HCT116 (cell line): ENCODE data around the gene MEDAG. TPM values are rescaled to one million over a fixed set of nuclear protein-coding genes. Genes with fewer than 3 reads are reported as not detected.

ENCODE experiments used
- ATAC-seq: fragments of 200-7000 bp; cut with Tn5 transposase; 2 replicates; pipeline ENCODE4 v1.9.1; 2020; ENCODE audit warnings: mild to moderate bottlenecking, moderate library complexity
- BruUV-seq: library from RNA; stranded (reverse); fragments of 400-500 nt; replicated peaks from 2 replicates; lab custom pipeline; 2021; lab: Mats Ljungman, UMichigan
- CTCF ChIA-PET: fragments of 300-600 bp; sonication (Branson Sonifier 250); formaldehyde crosslinking; loops from one replicate; lab custom pipeline; 2021; ENCODE audit warnings: antibody characterized with exemption; lab: Charles Lee
- POLR2A ChIA-PET: fragments of 300-600, 350-600 bp; sonication (Branson Sonifier 250); formaldehyde crosslinking; loops from one replicate; lab custom pipeline; 2021; ENCODE audit warnings: antibody characterized with exemption; lab: Charles Lee
- RAD21 ChIA-PET, 2 experiments: fragments of 300-600 bp; sonication (Branson Sonifier 250); formaldehyde crosslinking; loops; one replicate each; lab custom pipeline; 2023; ENCODE audit warnings: low total read pairs in 2 of 2; ENCODE audit not compliant: uncharacterized antibody in 2 of 2, unreplicated experiment in 2 of 2, low non-redundant PET in 1 of 2; lab: Charles Lee
- DNase-seq: peaks from one replicate; pipeline ENCODE4 v3.0.0-alpha.2; 2010; ENCODE audit warnings: low read depth, low spot score
- H2AFZ ChIP-seq: fragments of 200-600 bp; shearing (Covaris generic), sonication (generic); 2 replicates; pipeline ENCODE4 v1.6.1; 2017; ENCODE audit warnings: low read depth, mixed run types, mixed read lengths, antibody characterized with exemption, low read length; ENCODE audit not compliant: poor library complexity, severe bottlenecking
- H3K27ac ChIP-seq: 2 replicates; pipeline ENCODE4 v1.5.1; 2012; ENCODE audit warnings: low read depth, low read length
- H3K27me3 ChIP-seq: fragments of 200-600 bp; sonication (generic); 2 replicates; pipeline ENCODE4 v1.6.1; 2016; ENCODE audit warnings: mixed run types, low read length, mixed read lengths; ENCODE audit not compliant: insufficient read depth
- H3K36me3 ChIP-seq, 2 experiments: fragments of 200-500 bp in 1 of 2; fragments of 200-600 bp in 1 of 2; sonication (Bioruptor generic) in 1 of 2; sonication (generic) in 1 of 2; 2 replicates each; pipeline versions ENCODE4 v1.5.1 to v1.6.1; 2014 to 2016; ENCODE audit warnings: low read length in 2 of 2, inconsistent platforms in 1 of 2, mixed read lengths in 1 of 2, mixed run types in 1 of 2; ENCODE audit not compliant: insufficient read depth in 2 of 2, control insufficient read depth in 1 of 2
- H3K4me1 ChIP-seq, 2 experiments: fragments of 200-600 bp in 1 of 2; sonication (generic) in 1 of 2; 2 replicates each; pipeline versions ENCODE4 v1.5.1 to v1.6.1; 2012 to 2017; ENCODE audit warnings: low read length in 2 of 2, inconsistent platforms in 1 of 2, mild to moderate bottlenecking in 1 of 2, mixed read lengths in 1 of 2, mixed run types in 1 of 2, moderate library complexity in 1 of 2; ENCODE audit not compliant: insufficient read depth in 2 of 2, control insufficient read depth in 1 of 2
- H3K4me2 ChIP-seq: fragments of 200-600 bp; sonication (generic); 2 replicates; pipeline ENCODE4 v1.6.1; 2017; ENCODE audit warnings: mixed run types, low read length, mixed read lengths
- H3K4me3 ChIP-seq, 2 experiments: fragments of 200-600 bp in 1 of 2; sonication (generic) in 1 of 2; replicated peaks in 1 of 2; 2 replicates each; pipeline ENCODE4 v1.5.1; 2011 to 2016; ENCODE audit warnings: low read length in 2 of 2, control low read depth in 1 of 2, low read depth in 1 of 2, mild to moderate bottlenecking in 1 of 2, mixed read lengths in 1 of 2, mixed run types in 1 of 2
- H3K79me2 ChIP-seq: fragments of 200-600 bp; sonication (generic); 2 replicates; pipeline ENCODE4 v1.6.1; 2017; ENCODE audit warnings: mild to moderate bottlenecking, mixed run types, low read length, moderate library complexity, mixed read lengths; ENCODE audit not compliant: insufficient read depth
- H3K9ac ChIP-seq: fragments of 200-600 bp; sonication (generic); 2 replicates; pipeline ENCODE4 v1.6.1; 2016; ENCODE audit warnings: low read length, mixed read lengths
- H3K9me2 ChIP-seq: fragments of 200-600 bp; sonication (generic), shearing (Covaris generic); 2 replicates; pipeline ENCODE4 v1.6.1; 2017; ENCODE audit warnings: mixed run types, mild to moderate bottlenecking, moderate library complexity; ENCODE audit not compliant: insufficient read depth
- H3K9me3 ChIP-seq, 2 experiments: fragments of 200-500 bp in 1 of 2; fragments of 200-600 bp in 1 of 2; sonication (Bioruptor generic) in 1 of 2; sonication (generic) in 1 of 2; 2 replicates each; pipeline ENCODE4 v1.6.1; 2014 to 2017; ENCODE audit warnings: low read length in 2 of 2, mixed read lengths in 2 of 2, inconsistent platforms in 1 of 2, low read depth in 1 of 2, mild to moderate bottlenecking in 1 of 2, mixed run types in 1 of 2, moderate library complexity in 1 of 2; ENCODE audit not compliant: control insufficient read depth in 1 of 2, insufficient read depth in 1 of 2
- H4K20me1 ChIP-seq: fragments of 200-600 bp; sonication (generic), shearing (Covaris generic); 2 replicates; pipeline ENCODE4 v1.6.1; 2017; ENCODE audit warnings: mixed run types, mild to moderate bottlenecking, moderate library complexity; ENCODE audit not compliant: insufficient read depth
- CBX3 ChIP-seq: IDR thresholded peaks from 2 replicates; pipeline ENCODE4 v1.6.1; 2012; ENCODE audit warnings: low read depth
- CEBPB ChIP-seq: IDR thresholded peaks from 2 replicates; pipeline ENCODE4 v1.6.1; 2012; ENCODE audit warnings: low read depth
- CTCF ChIP-seq, 3 experiments: fragments of 200-600 bp in 1 of 3; sonication (generic) in 1 of 3; IDR thresholded peaks in 2 of 3; conservative IDR thresholded peaks in 1 of 3; 2 replicates each; pipeline ENCODE4 v1.5.1; 2012 to 2017; ENCODE audit warnings: low read depth in 2 of 3, low read length in 2 of 3, antibody characterized with exemption in 1 of 3, borderline replicate concordance in 1 of 3, control low read depth in 1 of 3, mild to moderate bottlenecking in 1 of 3, mixed read lengths in 1 of 3, mixed run types in 1 of 3, moderate library complexity in 1 of 3; ENCODE audit not compliant: insufficient read depth in 1 of 3
- ELF1 ChIP-seq: IDR thresholded peaks from 2 replicates; pipeline ENCODE4 v1.6.1; 2012; ENCODE audit warnings: low read depth, borderline replicate concordance
- EZH2 ChIP-seq: fragments of 200-600 bp; sonication (generic); IDR thresholded peaks from 2 replicates; pipeline ENCODE4 v1.6.1; 2017; ENCODE audit warnings: antibody characterized with exemption, mixed run types
- FOSL1 ChIP-seq: IDR thresholded peaks from 2 replicates; pipeline ENCODE4 v1.6.1; 2012; ENCODE audit warnings: low read depth
- JUND ChIP-seq: IDR thresholded peaks from 2 replicates; pipeline ENCODE4 v1.6.1; 2012
- MAX ChIP-seq: IDR thresholded peaks from 2 replicates; pipeline ENCODE4 v1.6.1; 2012
- POLR2A ChIP-seq: IDR thresholded peaks from 2 replicates; pipeline ENCODE4 v1.7.0; 2011; ENCODE audit warnings: borderline replicate concordance; ENCODE audit not compliant: insufficient read depth, insufficient read length; ENCODE audit errors: extremely low read depth
- POLR2AphosphoS5 ChIP-seq: IDR thresholded peaks from 2 replicates; pipeline ENCODE4 v1.6.1; 2011; ENCODE audit warnings: mild to moderate bottlenecking, low read depth, low read length, moderate library complexity
- REST ChIP-seq: IDR thresholded peaks from 2 replicates; pipeline ENCODE4 v1.6.1; 2012; ENCODE audit warnings: low read depth
- SIN3A ChIP-seq: IDR thresholded peaks from 2 replicates; pipeline ENCODE4 v1.6.1; 2012; ENCODE audit warnings: low read depth
- SP1 ChIP-seq: IDR thresholded peaks from 2 replicates; pipeline ENCODE4 v1.6.1; 2012; ENCODE audit warnings: low read depth
- SRF ChIP-seq: IDR thresholded peaks from 2 replicates; pipeline ENCODE4 v1.6.1; 2012; ENCODE audit warnings: low read depth
- TCF7L2 ChIP-seq: IDR thresholded peaks from 2 replicates; pipeline ENCODE4 v1.7.0; 2011; ENCODE audit warnings: borderline replicate concordance, inconsistent platforms; ENCODE audit not compliant: insufficient read depth, insufficient read length; ENCODE audit errors: extremely low read depth
- YY1 ChIP-seq: IDR thresholded peaks from 2 replicates; pipeline ENCODE4 v1.6.1; 2011; ENCODE audit warnings: low read length, low read depth, moderate library complexity, mild to moderate bottlenecking; ENCODE audit not compliant: insufficient replicate concordance; ENCODE audit errors: extremely low read depth
- ZBTB33 ChIP-seq: IDR thresholded peaks from 2 replicates; pipeline ENCODE4 v1.6.1; 2011; ENCODE audit warnings: mild to moderate bottlenecking, low read length, moderate library complexity; ENCODE audit not compliant: insufficient replicate concordance; ENCODE audit errors: extremely low read depth
- ZFX ChIP-seq: fragments of 450-650 bp; IDR thresholded peaks from 2 replicates; pipeline ENCODE4 v1.6.1; 2017
- ZNF274 ChIP-seq: fragments of 200-500 bp; sonication (Bioruptor generic); IDR thresholded peaks from 2 replicates; pipeline ENCODE4 v1.6.1; 2014; ENCODE audit warnings: mild to moderate bottlenecking, low read depth, low read length, inconsistent platforms
- intact Hi-C: fragments of 100-400 bp; cut with micrococcal nuclease; formaldehyde crosslinking; loops from 2 replicates; pipeline ENCODE4 v1.10.0; 2022
- total RNA-seq: library from RNA; stranded (reverse); gene quantifications from one replicate; pipeline ENCODE4 v1.2.1, GENCODE V29; 2021; ENCODE audit not compliant: unreplicated experiment
- TF ChIP-seq, protein P1 (sequence below): IDR thresholded peaks from 2 replicates; pipeline ENCODE4 v1.6.1; 2012

The MEDAG gene
- total RNA-seq, 1 experiment from 2014 or later: not detected

DNA sequence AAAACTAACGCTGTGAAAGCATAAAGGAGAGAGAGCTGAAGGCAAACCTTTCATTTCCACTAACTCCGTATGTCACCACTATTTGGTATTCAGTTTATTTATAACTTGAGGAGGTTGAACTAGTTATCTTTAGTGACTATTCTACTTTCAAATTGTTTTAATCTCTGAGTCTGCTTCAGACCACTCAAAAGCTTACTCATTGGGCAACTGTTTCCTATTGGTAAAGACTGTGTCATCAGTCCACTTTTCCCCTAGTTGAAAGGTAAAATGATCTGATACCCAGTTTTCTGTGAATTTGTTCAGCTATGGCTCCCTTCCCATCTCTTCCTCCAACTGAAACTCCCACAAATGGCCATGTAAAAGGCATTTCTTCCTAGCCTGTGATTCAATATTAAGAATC, 65.5 kb downstream of the MEDAG start:
- RAD21 ChIA-PET: no interaction called here
- H3K4me3 ChIP-seq: no peak overlapping the region
- DNase-seq: no peak
- POLR2A ChIA-PET: no interaction called here
- H3K27ac ChIP-seq: no peak overlapping the region
- H3K27me3 ChIP-seq: no peaks in the 10 kb centered on the region
- ATAC-seq: no peak
- no peak overlapping the region for H3K4me2 ChIP-seq
- no TSS peak for BruUV-seq
- H3K36me3 ChIP-seq: no peaks in the 10 kb centered on the region
- no peaks in the 10 kb centered on the region for H4K20me1 ChIP-seq
- H3K9me2 ChIP-seq: no peaks in the 10 kb centered on the region
- no peaks in the 10 kb centered on the region for H3K9me3 ChIP-seq
- intact Hi-C loops: no loop called here
- no peaks in the 10 kb centered on the region for H3K79me2 ChIP-seq
- no peak overlapping the region for H2AFZ ChIP-seq
- peaks cover 0 to 6% of the 10 kb centered on the region in 2 experiments; a peak in 1 of 4 replicates for H3K4me1 ChIP-seq
- no peak for TF ChIP-seq REST
- TF ChIP-seq ZNF274: no peak
- TF ChIP-seq YY1: no peak
- no peak for TF ChIP-seq POLR2AphosphoS5
- TF ChIP-seq ELF1: no peak
- TF ChIP-seq, protein P1, sequence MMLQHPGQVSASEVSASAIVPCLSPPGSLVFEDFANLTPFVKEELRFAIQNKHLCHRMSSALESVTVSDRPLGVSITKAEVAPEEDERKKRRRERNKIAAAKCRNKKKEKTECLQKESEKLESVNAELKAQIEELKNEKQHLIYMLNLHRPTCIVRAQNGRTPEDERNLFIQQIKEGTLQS: no peak
- TF ChIP-seq ZBTB33: no peak
- TF ChIP-seq SRF: no peak
- TF ChIP-seq CTCF (IDR thresholded peaks at IDR 0.05 in 2 of 3, conservative IDR thresholded peaks at IDR 0.05 in 1 of 3; ENCODE audit: borderline replicate concordance in 1 of 3, insufficient read depth in 1 of 3, low read depth in 2 of 3, low read length in 2 of 3): no peak
- no peak for TF ChIP-seq CEBPB
- TF ChIP-seq SP1: no peak
- no peak for TF ChIP-seq TCF7L2
- TF ChIP-seq FOSL1: no peak
- TF ChIP-seq EZH2: no peak
- no peak for TF ChIP-seq POLR2A
- TF ChIP-seq CBX3: no peak
- no peak for TF ChIP-seq MAX
- TF ChIP-seq ZFX: no peak
- no peak for TF ChIP-seq SIN3A
- TF ChIP-seq JUND: no peak
- no peak overlapping the region for H3K9ac ChIP-seq
- CTCF ChIA-PET: no interaction called here
